Measurements from ENCODE around the gene ARL17B.
"Not testable (repeated sequence)": the region's sequence is repeated elsewhere in the genome, so short reads cannot be mapped to it uniquely, and the experiment has no call there.

ARL17B gene

DNA sequence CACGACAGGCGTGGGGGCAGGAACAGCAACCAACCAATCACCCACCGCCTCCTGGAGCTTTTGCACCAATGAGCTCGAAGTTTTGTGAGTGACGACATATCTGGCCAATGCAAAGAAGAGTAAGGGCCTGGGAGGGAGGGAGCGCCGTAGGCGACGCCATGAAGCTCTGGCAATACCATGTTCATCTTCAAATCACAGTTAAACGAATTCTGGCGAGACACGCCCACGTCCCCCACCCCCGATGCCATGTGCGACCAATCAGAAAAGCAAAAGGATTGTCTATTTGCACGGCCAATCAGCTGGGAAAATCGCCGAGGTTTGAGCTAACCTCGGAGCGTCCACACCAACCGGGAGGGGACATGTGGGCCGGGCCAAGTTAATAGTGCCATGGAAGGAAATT, at the start of gene ARL17B:
ARL17B (minus strand) TSS at position 12 of the 400 bp plus-strand sequence. CDS start 3,369 bp downstream, outside the sequence.
- not testable (repeated sequence) for DNase-seq

DNA sequence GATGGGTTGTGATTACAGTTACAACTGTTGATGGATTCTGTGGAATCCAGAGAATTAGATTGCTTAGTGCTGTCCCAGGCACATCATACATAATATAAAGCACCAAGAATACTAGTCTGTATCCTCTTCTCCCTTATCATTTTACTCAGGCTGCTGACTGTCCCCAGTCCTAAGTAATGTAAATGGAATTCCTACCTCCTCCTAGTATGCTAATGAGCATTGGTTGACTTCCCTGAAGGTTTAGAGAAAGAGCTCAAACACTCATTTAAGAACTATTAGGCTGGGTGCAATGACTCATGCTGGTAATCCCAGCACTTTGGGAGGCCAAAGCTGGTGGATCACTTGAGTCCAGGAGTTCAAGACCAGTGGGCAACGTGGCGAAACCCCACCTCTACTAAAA, 48.3 kb upstream of the ARL17B start:
- DNase-seq = not testable (repeated sequence)

DNA sequence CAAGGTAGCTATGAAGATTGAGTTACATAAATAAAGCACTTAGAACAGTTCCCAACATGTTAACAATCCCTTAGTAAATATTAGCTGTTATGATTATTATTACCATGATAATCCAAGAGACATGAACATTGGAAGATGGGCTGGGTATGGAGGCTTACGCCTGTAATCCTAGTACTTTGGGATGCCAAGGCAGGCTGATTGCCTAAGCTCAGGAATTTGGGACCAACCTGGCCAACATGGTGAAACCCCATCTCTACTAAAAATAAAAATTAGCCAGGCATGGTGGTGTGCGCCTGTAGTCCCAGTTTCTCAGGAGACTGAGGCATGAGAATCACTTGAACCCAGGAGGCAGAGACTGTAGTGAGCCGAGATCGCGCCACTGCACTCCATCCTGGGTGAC, 45.6 kb upstream of the ARL17B start:
- DNase-seq = not testable (repeated sequence)

DNA sequence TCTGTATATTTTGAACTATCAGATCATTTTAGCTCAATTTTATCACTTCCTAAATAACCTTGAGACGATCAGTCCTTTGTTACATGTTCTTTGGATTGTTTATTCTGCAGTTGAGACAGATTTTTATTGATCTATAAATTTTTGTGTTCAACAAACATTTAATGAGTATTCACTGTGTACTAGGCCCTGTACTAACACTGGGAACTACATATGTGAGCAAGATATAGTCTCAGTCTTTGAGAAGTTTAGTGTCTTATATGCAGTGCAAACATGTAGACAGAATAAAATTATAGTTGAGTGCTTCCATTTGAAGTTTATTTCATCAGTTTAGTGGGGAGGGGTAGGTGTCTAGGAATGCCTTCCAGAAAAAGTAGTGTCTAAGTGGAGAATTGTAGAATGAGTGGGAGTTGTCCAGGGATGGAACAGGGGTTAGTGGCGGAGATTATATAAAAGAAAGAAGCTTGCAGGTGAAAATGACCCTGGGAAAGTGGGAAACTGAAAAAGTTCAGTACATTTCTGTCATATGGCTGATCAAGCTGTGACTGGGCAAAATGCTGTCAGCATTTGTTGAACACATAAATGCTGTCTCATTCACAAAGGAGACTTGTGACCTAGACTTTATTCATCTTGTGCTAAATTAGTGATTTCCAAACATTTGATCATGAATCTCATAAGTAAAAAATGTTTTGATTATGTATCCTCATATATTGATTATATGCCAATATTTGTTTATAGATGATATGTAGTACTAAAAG, 39.6 kb upstream of the ARL17B start:
- DNase-seq = not testable (repeated sequence)

DNA sequence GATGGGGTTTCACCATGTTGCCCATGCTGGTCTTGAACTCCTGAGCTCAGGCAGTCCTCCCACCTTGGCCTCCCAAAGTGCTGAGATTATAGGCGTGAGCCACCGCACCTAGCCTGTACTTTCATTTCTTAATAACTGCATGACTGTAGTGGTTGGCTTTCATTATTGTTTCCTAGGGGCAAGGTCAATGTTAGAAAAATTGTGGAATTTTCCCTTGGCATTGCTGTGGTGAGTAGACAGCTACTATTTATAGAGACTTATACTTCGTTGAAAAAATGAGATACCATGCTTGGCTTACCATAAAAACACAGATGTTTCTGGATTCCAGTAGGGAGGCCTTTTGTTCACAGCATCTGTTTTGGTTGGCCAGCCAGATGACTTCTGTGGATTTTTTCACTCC, 39.0 kb upstream of the ARL17B start:
- DNase-seq = not testable (repeated sequence)

DNA sequence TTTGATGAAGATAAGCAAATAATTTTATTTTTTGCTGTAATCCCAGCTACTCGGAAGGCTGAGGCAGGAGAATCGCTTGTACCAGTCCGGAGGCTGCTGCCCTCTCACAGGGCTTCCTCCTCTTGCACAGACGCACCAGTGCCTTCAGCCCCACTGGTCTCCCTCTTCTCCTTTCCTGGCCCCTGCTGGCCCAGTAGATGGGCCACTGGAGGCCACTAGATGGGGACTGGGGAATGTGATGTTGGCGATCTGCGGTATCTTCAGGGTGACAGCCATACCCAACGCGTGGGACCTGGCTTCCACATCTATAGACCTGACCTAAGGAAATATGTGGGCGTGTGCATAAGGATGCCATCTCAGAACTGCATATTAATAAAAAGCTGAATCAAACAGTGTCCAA, 38.4 kb upstream of the ARL17B start:
- not testable (repeated sequence) for DNase-seq

DNA sequence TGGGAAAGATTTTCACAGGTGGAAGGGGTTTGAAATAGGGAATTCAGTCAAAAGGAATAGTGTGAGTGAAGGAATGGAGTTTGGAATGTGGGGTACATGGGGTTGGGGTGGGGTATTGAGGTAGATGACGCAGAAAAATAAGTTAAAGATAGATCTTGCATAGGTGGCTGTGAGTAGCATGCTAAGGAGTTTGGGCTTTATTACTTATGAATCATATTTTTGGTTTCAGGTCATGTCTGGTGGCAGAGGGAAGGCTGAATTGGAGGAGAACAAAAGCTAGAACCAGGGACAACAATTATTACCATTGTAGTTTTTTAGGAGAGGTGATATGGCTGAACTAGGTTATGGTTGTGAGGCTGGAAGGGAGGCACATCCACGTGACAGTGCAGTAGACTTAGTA, 34.7 kb upstream of the ARL17B start:
- not testable (repeated sequence) for DNase-seq

DNA sequence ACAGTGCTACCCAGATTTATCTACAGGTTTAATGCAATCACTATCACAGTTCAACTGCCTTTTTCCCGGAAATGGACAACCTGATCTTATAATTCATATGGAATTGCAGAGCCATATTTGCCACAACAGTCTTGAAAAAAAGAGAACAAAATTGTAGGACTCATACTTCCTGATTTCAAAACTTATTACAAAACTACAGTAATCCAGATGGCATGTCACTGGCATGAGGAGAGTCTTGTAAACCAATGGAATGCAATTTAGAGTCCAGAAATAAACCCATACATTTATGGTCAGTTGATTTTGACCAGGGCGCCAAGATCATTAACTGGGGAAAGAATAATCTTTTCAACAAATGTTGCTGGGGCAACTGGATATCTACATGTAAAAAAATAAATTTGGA, 32.1 kb upstream of the ARL17B start:
- not testable (repeated sequence) for DNase-seq

DNA sequence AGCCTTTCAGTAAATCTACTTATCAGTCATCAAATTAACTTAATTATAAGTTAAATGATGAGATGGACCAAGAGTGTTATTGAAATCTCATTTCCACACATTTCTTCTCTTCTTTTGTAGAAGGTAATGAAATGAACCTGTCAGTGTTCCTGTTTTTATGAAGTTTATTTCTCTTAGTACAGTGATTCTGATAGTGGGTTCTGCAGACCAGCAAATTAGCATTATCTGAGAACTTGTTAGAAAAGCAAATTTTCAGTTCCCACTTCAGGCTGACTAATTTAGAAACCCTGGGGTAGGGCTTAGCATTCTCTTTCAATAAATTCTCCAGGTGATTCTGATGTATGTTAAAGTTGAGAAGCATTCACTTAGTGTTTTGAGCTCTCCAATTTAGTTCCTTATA, 23.9 kb upstream of the ARL17B start:
- DNase-seq = not testable (repeated sequence)

DNA sequence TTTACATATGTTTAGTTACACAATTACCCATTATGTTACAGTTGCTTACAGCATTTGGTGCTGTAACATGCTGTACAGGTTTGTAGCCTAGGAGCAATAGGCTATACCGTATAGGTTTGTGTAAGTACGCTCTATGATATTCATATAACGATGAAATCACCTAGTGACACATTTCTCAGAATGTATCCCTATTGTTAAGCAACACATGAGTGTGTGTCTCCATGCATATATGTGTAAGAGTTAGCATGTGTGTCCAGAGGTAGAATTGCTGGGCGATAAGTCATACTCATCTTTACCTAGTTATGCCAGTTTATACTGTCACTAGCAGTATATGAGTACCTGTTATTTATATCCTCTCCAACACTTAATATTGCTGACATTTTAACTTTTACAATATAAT, 21.6 kb upstream of the ARL17B start:
- DNase-seq = not testable (repeated sequence)

DNA sequence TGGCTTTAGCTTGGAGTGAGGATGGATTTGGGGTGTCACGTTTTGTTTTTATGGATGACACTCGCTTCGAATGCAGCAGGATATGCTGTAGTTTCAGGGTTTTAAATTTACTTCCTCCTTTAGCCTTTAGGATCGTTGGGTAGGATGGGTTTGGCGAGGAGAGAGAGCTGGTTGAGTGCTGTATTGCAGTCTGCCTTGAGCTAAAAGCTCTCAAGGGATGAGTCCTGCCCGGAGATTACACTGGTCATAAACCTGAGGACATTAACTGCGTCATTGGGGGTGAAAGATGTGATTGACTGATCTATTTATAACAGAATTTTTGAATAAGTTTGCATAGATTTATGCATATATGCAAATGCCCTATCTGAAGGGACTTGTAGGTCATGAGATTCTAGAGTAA, 11.9 kb upstream of the ARL17B start:
- not testable (repeated sequence) for DNase-seq

DNA sequence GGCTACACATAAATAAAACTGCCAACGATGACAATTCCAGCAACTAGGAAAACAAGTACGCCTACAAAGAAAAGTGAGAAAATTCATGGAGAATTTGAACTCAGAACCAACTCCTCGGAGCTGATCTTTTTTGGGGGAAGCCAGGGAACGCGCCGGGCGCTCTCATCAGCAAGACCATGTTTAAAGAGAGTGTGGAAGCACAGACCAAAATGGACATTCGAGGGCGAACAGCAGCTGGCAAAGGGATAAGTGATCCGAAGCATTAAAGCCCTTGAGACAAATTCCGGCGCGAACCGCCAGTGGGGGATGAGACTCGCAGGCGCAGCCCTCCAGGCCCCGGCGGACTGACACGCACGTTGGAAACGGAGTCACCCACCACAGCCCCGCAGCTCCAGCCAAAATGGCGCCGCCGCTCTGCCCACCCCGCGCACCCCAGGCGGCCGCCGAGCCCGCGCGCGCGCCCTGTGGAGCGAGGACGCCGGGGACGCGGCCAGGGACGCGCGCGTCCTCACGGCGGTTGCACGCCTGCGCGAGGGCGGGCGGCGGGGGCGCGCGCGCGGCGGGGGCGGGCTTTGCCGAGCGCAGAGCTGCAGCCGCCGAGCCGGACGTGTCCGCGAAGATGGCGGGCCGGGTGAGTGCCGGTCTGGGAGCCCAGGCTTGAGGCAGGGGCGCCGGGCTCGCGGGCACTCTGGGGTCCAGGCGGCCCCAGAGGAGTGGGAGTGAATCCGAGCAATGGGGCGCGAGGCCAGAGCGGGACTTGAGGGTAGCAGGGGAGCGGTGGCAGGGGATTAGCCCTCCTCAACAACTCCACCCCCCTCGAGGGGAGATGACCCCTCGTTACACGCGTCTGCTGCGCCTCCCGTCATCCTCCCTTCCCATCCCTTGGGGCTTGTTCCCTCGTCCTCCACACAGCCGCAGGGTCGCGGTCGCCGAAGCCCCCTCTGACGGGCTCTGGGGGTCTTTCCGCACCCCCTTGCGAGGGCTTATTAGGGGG, 11.0 kb upstream of the ARL17B start:
- DNase-seq = not testable (repeated sequence)

DNA sequence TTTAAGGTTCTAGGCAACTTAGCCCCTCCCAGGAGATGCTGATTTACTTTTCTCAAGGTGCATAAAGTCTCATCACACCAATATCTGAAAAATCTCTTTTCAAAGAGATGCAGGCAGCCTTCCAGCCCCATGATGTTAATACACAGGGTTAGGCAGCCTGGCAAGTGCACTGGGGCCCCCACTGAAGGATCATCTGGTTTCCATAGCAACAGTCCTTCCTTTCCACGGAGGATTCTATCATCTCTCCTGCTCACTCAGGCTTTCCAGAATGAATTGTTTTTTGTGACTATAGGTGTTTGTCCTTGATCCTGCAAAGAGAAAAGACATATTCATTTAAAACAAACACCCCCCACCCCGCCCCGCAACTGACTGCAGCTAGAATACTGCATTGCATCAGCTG, 6.0 kb upstream of the ARL17B start:
- not testable (repeated sequence) for DNase-seq

DNA sequence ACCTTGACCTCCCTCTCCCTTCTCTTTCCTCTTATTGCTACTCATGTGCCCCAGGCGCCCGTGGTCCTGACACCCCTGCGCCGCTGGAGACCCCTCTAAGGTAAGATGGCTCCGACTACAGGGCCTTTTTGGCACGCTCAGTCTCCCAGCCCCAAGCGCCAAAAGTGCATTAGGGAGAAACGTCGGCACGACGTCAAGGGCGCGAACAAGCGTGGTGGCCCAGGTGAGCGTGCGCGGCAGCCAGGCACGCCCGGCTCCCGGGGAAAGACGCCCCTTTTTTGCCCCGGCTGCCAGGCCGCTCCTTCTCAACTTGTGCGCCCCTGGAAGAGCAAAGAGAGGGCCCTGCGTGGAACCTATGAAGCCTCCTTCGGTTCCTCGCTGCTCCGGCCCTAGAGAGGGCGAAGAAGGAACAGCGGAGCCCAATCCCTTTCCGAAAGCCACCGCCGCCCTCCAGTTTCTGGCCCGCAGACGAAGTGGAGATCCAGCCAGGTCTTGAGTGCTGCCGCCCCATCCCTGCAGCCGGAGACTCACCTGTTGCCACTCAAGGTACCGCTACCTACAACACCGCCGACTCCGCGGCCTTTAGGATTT, 326 bp downstream of the ARL17B start:
- not testable (repeated sequence) for DNase-seq

DNA sequence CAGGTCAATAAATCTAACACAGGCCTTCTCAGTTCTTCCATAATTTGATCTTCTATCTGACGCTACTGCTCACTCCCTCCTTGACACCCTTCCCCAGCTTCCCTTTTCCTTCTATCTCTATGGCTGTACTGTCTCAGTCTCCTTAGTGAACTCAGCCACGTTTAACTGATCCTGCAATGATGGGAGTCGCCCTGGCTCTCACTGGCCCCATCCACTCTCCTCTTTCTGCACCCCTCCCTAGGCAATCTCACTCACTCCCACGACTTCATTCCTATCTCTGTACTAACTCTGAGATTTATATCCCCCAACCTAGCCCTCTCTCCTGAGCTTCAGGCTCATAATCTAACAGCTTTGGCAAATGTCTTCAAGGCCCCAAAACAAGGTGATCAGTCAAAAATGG, 7.7 kb downstream of the ARL17B start:
- not testable (repeated sequence) for DNase-seq

DNA sequence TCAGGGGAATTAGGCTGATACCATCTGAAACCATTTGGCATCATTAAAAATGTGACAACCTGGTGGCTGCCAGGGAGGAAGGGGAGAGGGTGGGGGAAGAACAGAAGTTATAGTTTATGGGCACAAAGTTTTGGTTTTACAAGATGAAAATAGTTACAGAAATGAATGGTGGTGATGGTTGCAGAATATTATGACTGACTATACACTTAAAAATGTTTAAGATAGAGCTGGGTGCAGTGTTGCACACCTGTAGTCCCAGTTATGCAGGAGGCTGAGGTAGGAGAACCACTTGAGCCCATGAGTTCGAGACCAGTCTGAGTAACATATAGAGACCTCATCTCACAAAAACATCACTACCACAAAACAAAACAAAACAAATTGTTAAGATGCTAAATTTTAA, 12.5 kb downstream of the ARL17B start:
- DNase-seq = not testable (repeated sequence)

DNA sequence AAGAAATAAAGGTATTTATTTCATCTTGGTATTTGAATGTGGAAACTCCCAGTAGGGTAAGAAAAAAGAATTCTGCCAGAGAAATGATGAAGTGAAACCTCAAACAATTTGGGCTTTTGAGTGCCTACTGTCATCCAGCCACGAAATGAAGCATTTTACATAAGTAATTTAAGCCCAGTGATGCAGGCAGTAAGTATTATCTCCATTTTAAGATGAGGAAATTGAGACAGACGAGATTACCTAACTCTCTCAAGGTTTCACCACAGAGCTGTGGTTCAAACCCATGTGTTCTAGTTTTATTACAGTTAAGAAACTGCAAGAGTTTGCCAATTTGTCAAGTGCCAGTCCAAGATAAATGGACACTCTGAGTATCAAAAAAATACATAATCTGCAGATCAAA, 13.2 kb downstream of the ARL17B start:
- not testable (repeated sequence) for DNase-seq

DNA sequence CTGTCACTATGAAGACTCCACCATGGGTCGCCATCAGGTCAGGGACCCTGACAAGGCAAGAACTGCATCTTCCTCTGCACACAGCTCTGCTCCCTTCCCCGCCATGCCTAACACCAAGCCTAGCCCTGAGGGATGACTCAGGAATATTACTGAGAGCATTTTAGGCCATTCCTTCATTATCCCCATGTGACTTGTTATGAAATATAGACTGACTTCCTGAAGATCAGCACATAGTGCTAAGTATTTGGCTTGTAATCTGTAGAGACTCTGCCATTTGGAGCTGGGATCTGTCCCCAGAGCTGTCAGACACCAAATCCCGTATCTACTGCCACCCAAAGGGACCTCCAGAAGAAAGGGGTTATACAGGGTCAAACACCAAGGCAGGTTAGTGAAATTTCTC, 19.4 kb downstream of the ARL17B start:
- DNase-seq = not testable (repeated sequence)

DNA sequence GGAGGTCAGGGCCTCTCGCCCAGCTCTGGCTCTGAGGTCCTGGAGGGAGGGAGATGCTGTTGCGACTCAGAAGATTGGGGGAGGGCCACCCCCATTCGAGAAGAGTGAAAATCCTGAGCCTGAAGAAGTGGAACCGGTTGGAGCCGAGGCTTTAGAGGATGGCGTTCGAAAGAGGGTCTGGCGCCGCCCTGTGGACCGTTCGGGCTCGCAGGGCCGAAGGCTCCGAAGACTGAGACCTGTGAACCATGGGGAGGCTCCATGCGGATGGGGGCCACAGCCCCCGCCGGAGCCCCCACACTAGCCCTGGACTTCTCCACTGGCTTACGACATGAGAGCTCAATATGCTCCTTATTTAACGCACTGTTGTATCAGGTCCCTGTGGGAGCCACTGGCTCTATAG, 20.3 kb downstream of the ARL17B start:
- DNase-seq = not testable (repeated sequence)

DNA sequence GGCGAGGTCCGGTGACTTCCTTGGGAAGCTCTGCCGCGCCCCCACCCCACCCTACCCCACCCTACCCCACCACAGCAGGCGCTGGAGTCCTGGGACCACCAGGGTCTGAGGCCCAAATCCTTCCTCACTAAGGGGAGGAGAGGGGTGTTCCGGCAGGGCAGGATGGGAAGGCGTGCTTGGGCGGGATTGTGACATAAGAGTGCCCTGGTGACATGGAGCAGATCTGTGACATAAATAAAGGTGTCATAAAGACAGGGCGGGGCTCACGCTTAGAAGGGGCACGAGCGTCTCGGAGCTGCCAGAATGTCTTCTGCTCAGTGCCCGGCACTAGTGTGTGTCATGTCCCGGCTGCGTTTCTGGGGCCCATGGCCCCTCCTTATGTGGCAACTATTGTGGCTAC, 66.7 kb downstream of the ARL17B start, which contains the start of gene LRRC37A:
LRRC37A (plus strand) TSS at position 301 of the 400 bp plus-strand sequence; CDS start at position 304, 3 bp downstream.
- not testable (repeated sequence) for DNase-seq

DNA sequence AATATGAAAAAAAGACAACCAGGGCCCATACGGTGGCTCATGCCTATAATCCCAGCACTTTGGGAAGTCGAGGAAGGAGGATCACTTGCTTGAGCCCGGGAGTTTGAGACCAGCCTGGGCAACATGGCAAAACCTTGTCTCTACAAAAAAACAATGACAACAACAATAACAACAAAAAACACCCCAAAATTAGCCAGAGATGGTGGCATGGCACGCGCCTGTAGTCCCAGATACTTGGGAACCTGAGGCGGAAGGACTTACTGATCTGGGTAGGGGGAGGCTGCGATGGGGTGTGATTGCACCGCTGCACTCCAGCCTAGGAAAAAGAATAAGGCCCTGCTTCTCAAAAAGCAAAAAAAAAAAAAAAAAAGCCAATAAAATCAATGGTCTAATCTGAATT, 69.9 kb downstream of the ARL17B start:
- not testable (repeated sequence) for DNase-seq

DNA sequence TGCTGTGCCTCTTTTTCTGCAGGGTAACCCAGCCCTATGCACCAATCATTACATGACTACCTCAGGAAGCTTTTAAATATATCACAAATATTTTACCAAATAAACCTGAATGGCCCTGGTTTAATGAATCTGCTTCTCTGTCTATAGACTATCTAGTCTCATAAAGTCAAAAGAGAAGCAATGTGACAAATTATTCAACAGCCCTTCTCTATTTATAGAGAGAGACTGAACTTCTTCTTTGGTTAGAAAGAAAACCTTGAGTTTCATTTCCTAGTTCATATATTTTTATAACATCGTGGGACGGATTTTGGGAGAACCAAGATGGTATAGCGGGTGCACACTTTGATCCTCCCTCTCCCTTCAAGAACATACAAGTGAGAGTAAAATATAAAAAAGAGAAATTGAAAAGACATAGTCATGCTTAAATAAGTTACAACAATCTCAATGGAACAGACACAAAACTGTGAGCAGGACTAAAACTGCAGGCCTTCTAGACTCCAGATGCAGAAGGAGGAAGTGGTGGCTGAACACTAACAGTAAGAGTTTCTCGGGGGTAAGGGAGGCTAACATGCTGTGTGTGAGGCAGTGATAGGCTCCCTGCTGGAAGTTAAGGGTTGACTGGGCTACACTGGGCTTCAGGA, 70.5 kb downstream of the ARL17B start:
- DNase-seq = not testable (repeated sequence)

Measured in COR-L47 (cell line).